Measurements from ENCODE around the gene AHNAK. TPM values are rescaled to one million over a fixed set of nuclear protein-coding genes. Genes with fewer than 3 reads are reported as not detected.

AHNAK gene
- total RNA-seq, 2 experiments from 2014 or later: 180 to 390 TPM

DNA sequence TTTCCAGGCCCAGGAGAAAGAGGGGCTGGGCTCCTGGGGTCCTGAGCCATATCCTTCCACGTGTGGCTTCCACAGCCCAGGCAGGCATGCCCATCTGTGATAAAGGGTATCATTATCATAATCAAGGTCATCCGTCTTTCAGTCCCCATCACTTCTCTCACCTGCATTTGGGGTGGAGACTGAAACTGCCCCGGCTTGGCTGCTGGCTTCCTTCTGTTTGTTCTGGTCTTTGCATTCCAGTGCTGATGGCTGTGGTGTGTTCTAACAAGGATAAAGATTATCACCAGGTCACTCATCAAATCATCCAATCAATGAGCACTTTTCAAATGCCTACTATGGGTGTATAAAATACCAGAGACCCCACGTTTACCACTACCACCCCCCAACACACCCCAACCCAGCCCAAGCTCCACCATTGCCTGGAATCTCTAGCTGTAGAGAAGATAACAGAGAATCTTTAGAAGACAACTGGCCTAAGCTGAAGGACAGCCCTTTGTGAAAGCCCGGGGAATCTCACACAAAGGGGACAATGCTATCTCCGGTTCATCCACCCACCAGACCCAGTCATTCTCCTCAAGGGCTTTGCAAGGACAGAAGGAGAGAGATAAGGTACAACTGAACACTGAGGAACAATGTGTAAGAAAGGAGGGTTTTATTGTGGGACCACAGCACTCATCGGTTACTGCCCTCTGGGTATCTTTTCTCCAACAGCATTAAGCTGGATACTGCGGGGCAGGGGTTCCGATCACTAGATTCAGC, 54.9 kb downstream of the AHNAK start:
- CTCF ChIA-PET: no interaction called here
- Mint-ChIP-seq H3K36me3 (no peaks in the 10 kb centered on the region), H3K27ac (no peak overlapping the region), H3K4me1 (peaks cover 6% of the 10 kb centered on the region), H3K9me3 (ENCODE audit: low read depth) (no peaks in the 10 kb centered on the region), H3K27me3 (no peaks in the 10 kb centered on the region), H3K4me3 (no peak overlapping the region)
- no peak for ATAC-seq
- DNase-seq: no peak

DNA sequence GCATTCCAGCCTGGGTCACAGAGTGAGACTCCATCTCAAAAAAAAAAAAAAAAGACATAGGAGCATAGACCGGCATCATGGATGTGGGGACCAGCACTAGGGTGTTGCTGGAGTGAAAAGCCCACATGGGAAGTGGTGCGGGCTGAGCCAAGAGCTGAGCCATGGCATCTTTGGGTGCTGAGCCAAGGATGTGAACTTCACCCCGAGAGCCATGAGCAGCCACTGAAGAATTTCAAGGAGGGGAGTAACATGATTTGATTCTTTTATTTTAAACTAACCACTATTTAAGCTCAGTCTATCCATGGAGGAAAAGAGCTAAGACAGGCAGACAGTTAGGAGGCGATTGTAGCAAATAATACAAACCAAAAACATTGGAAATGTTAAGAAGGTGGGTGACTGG, 57.4 kb downstream of the AHNAK start:
- DNase-seq: no peak
- no peaks in the 10 kb centered on the region for H3K27me3 Mint-ChIP-seq
- no peak overlapping the region for H3K4me3 Mint-ChIP-seq
- H3K4me1 Mint-ChIP-seq: peaks cover 6% of the 10 kb centered on the region
- H3K9me3 Mint-ChIP-seq (ENCODE audit: low read depth): no peaks in the 10 kb centered on the region
- ATAC-seq: no peak
- H3K27ac Mint-ChIP-seq: no peak overlapping the region
- CTCF ChIA-PET: interaction anchor here (1.6 kb wide), 1 partner anchor 53 kb away, joined by 4 read pairs; no protein-coding TSS in a partner anchor
- no peaks in the 10 kb centered on the region for H3K36me3 Mint-ChIP-seq

DNA sequence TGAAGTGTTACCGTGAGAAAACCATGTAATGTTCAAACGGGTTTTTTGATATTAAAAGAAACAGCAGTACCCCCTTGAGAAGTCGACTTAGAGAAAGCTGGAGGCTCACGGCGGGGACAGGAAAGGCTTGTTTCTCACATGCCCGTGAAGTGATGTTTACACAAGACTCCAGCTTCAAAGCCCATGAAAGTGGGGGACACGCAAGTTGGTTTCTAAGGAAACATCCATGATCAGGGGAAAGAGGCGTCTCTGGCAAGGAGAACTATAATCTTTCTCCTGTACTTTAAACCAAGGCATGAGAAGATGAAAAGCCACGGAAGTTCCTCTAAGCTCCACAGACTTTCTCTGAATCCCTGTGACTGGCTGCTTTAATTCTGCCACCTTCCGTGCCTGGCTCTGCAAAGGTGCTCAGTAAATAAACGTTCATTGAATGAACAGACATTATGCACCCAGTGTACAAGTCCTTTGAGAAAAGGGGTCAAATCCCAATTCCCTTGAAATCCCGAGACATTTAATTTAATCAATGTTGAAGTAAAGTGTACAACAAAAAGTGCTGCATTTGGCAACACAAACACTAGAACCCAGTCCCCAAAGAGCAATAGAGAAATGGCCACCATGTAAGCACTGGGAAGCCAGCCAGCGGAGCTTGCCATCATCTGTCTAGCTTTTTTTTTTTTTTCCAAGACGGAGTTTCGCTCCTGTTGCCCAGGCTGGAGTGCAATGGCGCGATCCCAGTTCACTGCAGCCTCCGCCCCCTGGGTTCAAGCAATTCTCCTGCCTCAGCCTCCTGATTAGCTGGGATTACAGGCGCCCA, 58.7 kb downstream of the AHNAK start:
- Mint-ChIP-seq H3K27me3 (no peaks in the 10 kb centered on the region), H3K4me3 (no peak overlapping the region), H3K27ac (no peak overlapping the region), H3K4me1 (peaks cover 6% of the 10 kb centered on the region), H3K9me3 (ENCODE audit: low read depth) (no peaks in the 10 kb centered on the region), H3K36me3 (no peaks in the 10 kb centered on the region)
- no peak for DNase-seq
- no peak for ATAC-seq
- CTCF ChIA-PET: interaction anchor here (1.6 to 1.8 kb wide), 3 partner anchors 54 to 63 kb away, joined by 4 to 6 read pairs (median 6); no protein-coding TSS in a partner anchor

DNA sequence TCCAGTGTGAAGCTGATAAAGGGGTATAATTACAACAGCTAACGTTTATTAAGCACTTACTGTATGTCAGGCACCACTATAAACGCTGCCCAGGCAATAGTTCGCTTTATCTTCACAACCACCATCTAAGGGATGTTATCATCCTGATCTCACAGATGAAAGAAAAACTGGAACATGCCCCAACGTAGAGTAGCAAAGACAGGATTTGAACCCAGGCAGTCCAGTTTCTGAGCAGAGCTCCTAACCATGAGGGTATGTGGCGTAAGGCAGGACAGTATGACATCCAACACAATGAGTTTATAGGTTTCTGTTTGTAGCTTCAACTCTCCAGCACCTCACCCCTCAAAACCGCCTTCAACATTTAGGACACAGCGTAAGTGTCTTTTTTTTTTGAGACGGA, 59.5 kb downstream of the AHNAK start:
- H3K27ac Mint-ChIP-seq: no peak overlapping the region
- H3K4me3 Mint-ChIP-seq: no peak overlapping the region
- peaks cover 6% of the 10 kb centered on the region for H3K4me1 Mint-ChIP-seq
- no peaks in the 10 kb centered on the region for H3K9me3 Mint-ChIP-seq (ENCODE audit: low read depth)
- H3K27me3 Mint-ChIP-seq: no peaks in the 10 kb centered on the region
- no peak for DNase-seq
- CTCF ChIA-PET: interaction anchor here (1.0 to 1.8 kb wide), 4 partner anchors 23 to 92 kb away, joined by 3 to 6 read pairs (median 4); no protein-coding TSS in a partner anchor
- H3K36me3 Mint-ChIP-seq: no peaks in the 10 kb centered on the region
- ATAC-seq: no peak

DNA sequence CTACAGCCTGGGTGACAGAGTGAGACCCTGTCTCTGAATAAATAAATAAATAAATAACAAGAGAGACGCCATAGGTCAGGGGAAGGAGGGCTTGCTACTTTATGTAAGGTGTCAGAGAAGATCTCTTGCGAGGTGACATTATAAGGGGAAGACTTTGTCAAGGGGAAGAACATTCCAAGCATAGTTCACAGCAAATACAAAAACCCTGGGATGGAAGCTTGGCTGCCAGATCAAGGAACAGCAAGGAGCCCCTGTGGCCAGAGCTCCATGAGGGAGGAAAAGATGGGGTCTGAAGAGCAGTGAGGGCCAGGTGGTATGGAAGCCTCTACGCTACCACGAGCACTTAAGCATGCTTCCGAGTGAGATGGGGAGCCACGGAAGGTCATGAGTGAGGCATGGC, 62.3 kb downstream of the AHNAK start:
- ATAC-seq (no peak), DNase-seq (no peak)
- Mint-ChIP-seq H3K36me3 (no peaks in the 10 kb centered on the region), H3K27ac (no peak overlapping the region), H3K27me3 (no peaks in the 10 kb centered on the region), H3K9me3 (ENCODE audit: low read depth) (no peaks in the 10 kb centered on the region), H3K4me1 (peaks cover 6% of the 10 kb centered on the region), H3K4me3 (no peak overlapping the region)
- CTCF ChIA-PET: interaction anchor here (1.2 kb wide), 1 partner anchor 60 kb away, joined by 3 read pairs; no protein-coding TSS in a partner anchor

DNA sequence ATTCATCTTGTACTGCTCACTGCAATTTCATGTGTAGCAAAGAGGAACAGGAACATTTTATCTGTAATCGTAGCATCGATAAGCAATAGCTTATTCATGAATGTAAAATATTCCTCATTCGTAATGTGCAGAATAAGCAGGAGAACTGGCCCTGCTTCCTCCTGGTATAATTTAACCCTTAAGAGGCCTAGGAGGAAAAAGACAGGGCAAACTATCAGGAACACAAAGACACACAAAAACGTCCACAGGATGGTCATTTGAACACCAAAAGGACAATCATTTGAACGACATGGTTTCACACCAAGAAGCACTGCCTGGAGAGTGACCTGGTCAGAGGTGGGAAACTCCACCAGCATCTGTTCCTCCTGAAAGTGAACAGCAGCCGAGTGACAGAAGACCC, 63.9 kb downstream of the AHNAK start:
- Mint-ChIP-seq H3K27ac (no peak overlapping the region), H3K36me3 (no peaks in the 10 kb centered on the region), H3K9me3 (ENCODE audit: low read depth) (no peaks in the 10 kb centered on the region), H3K4me3 (no peak overlapping the region), H3K27me3 (no peaks in the 10 kb centered on the region), H3K4me1 (peaks cover 4% of the 10 kb centered on the region)
- ATAC-seq: no peak
- no peak for DNase-seq
- CTCF ChIA-PET: no interaction called here

DNA sequence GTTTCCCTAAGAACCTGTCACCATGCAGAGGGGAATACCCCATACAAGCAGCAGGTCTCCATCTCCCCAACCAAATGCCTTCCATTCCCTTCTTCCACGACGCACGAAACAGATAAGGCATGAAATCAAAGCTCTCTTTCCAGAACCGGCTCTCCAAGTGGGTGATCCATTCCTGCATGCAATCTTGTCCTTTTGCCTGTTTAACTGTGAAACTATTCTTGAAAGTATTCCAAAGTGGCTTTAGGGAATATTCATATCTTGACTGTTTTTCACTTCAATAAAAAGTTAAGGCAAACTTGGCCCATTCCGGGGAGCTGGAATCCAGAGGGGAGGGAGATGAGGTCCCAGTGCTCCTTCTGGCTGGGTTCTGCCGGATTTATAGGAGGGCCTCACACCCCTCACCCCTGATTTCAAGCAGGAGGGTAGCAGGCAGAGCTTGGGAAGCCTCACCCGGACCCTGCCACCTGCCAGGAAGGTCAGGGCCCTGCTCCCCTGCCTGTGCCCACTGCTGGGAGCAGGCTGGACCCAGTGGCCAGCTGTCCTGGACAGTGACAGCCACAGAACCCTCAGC, 66.9 kb downstream of the AHNAK start:
- CTCF ChIA-PET: interaction anchor here (1.2 kb wide), 1 partner anchor 55 kb away, joined by 3 read pairs; no protein-coding TSS in a partner anchor

DNA sequence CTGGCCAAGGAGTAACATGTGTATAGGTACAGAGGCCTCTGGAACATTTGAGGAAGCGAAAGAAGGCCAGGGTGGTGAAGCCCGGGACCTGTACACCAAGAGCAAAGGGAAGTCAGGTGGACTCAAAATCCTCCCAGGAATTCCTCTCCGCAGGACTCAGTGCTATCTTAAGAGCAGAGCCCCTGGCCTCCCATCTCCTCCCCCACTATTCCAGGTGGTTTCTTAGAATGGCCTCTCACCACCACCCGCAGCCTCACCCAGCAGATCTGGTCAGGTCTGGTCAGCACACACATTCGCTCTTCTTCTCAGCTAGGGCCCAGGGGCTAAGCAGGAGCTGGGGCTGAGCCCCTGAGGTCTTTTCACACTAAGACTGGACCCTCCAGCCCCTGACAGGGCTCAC, 68.7 kb downstream of the AHNAK start:
- CTCF ChIA-PET: no interaction called here
- no peak overlapping the region for H3K27ac Mint-ChIP-seq
- DNase-seq (no peak), ATAC-seq (no peak)
- H3K4me3 Mint-ChIP-seq: no peak overlapping the region
- no peaks in the 10 kb centered on the region for H3K36me3 Mint-ChIP-seq
- no peaks in the 10 kb centered on the region for H3K4me1 Mint-ChIP-seq
- no peaks in the 10 kb centered on the region for H3K27me3 Mint-ChIP-seq
- no peaks in the 10 kb centered on the region for H3K9me3 Mint-ChIP-seq (ENCODE audit: low read depth)

More for the DNA sequence above, 66.9 kb downstream of the AHNAK start:
- Mint-ChIP-seq H3K4me1 (no peaks in the 10 kb centered on the region), H3K36me3 (no peaks in the 10 kb centered on the region), H3K27ac (no peak overlapping the region), H3K4me3 (no peak overlapping the region), H3K27me3 (no peaks in the 10 kb centered on the region), H3K9me3 (ENCODE audit: low read depth) (no peaks in the 10 kb centered on the region)
- DNase-seq (no peak), ATAC-seq (no peak)

DNA sequence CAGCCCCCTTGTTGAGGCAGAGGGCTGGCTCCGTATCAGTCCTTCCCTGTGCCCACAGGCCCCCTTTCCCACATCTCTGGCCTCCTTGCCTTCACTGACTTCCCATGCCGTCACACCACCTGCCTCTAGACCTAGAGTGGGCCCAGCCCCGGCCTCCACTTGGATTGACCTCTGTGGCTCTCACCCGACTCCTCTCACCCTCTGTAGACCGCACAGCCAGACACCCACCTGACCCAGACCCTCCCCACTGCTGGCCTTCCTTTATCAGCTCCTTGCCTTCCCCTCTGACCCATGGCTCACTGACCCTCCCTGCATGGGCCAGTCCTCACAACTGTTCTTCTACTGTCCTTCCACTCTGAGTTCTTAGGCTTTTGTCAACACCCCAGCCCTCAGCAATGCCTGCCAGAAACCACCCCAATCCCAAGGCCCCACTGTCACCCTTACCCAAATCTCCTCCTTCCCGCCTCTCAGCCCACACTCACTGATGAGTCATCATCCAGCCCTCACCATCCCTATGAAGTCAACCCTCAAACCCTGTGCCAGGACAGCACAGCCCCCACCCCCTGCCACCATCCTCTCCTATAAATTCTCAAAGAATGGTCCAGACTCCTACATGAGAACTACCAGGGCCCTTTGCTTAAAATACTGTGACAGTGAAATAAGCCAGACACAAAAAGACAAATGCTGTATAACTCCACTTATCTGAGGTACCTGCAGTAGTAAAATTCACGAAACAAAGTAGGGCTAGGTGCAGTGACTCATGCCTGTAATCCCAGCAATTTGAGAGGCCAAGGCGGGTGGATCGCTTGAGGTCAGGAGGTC, 74.3 kb downstream of the AHNAK start:
- CTCF ChIA-PET: no interaction called here
- DNase-seq: no peak
- Mint-ChIP-seq H3K27ac (no peak overlapping the region), H3K36me3 (no peaks in the 10 kb centered on the region), H3K27me3 (no peaks in the 10 kb centered on the region), H3K9me3 (ENCODE audit: low read depth) (no peaks in the 10 kb centered on the region), H3K4me1 (peaks cover 6% of the 10 kb centered on the region), H3K4me3 (no peak overlapping the region)
- no peak for ATAC-seq

DNA sequence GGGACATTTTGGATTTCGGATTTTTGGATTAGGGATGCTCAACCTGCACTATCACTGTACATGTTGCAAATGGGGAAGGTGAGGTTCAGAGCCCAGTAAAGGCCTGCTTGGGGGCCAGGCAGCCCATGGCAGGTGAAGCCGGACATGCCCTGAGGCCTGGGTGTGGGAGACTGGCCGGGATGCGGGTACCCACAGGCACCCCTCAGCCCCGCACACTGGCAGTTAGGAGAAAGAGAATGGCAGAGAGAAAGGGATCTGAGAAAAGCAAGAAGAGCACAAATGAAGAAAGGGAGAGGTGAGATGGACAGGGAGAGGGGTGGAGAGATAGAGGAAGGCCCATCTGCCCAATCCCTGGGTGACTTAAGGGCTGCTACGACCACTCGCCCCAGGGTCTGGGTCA, 75.0 kb downstream of the AHNAK start:
- Mint-ChIP-seq H3K4me1 (peaks cover 6% of the 10 kb centered on the region), H3K9me3 (ENCODE audit: low read depth) (no peaks in the 10 kb centered on the region), H3K4me3 (no peak overlapping the region), H3K27me3 (no peaks in the 10 kb centered on the region), H3K36me3 (no peaks in the 10 kb centered on the region), H3K27ac (no peak overlapping the region)
- CTCF ChIA-PET: no interaction called here
- no peak for ATAC-seq
- no peak for DNase-seq

DNA sequence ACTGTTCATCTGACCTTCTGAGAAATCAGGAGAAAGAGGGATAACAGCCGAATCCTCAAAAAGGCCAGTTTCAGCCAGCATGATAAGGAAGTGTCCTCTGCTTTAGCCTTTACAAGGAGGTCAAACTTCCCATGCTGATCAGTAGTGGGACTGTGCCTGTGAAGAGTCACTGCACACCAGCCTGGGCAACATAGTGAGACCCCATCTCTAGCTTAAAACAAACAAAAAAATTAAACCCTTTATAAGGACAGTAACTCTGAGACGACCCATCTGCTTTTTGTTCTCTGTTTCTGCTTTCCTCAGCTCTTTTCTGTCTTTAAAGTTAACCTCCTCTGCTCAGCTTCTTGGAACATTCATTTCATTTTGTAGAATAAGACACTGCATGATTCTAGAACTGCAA, 78.0 kb downstream of the AHNAK start:
- H3K27me3 Mint-ChIP-seq: no peaks in the 10 kb centered on the region
- H3K4me3 Mint-ChIP-seq: no peak overlapping the region
- ATAC-seq (no peak), DNase-seq (no peak)
- H3K36me3 Mint-ChIP-seq: no peaks in the 10 kb centered on the region
- H3K9me3 Mint-ChIP-seq (ENCODE audit: low read depth): no peaks in the 10 kb centered on the region
- no peak overlapping the region for H3K27ac Mint-ChIP-seq
- H3K4me1 Mint-ChIP-seq: peaks cover 8% of the 10 kb centered on the region
- CTCF ChIA-PET: interaction anchor here (0.8 to 4.1 kb wide), 2 partner anchors 10 to 44 kb away, joined by 3 to 15 read pairs; no protein-coding TSS in a partner anchor

DNA sequence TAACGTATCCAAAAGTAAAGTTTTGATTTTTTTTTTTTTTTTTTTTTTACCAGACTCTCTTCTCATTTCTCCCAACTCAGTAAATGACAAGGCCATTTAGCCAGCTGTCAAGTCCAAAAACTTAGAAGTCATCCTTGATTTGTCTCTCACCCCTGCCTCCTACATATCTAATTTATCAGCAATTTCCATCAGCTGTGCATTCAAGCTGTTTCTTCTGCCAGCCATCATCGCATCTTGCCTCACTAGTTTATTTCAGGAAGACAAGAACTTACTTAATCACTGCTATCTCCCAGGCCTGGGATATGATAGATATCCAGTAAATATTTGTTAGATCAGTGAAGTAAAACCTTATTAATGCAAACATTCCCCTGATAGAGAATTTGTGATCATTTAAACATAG, 80.2 kb downstream of the AHNAK start:
- Mint-ChIP-seq H3K27me3 (no peaks in the 10 kb centered on the region), H3K9me3 (ENCODE audit: low read depth) (no peaks in the 10 kb centered on the region), H3K4me3 (no peak overlapping the region), H3K27ac (no peak overlapping the region), H3K4me1 (peaks cover 12% of the 10 kb centered on the region), H3K36me3 (no peaks in the 10 kb centered on the region)
- DNase-seq (no peak), ATAC-seq (no peak)
- CTCF ChIA-PET: interaction anchor here (0.6 kb wide), 1 partner anchor 72 kb away, joined by 3 read pairs; no protein-coding TSS in a partner anchor

DNA sequence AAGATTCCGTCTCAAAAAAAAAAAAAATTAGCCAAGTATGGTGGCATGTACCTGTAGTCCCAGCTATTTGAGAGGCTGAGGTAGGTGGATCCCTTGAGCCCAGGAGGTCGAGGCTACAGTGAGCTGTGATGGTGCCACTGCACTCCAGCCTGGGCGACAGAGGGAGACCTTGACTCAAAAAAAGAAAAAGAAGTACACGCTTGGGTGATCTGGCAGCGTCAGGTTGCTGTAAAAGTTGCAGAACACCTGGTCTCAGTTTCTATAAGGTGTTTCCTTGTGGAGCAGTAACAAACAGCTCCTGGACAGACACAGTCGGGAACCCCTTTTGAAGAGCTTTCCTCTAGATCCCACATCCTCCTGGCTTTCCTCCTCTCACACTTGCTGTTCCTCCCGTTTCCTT, 82.0 kb downstream of the AHNAK start:
- Mint-ChIP-seq H3K27ac (no peak overlapping the region), H3K4me3 (no peak overlapping the region), H3K36me3 (no peaks in the 10 kb centered on the region), H3K9me3 (ENCODE audit: low read depth) (no peaks in the 10 kb centered on the region), H3K27me3 (no peaks in the 10 kb centered on the region), H3K4me1 (peaks cover 12% of the 10 kb centered on the region)
- CTCF ChIA-PET: interaction anchor here (0.8 to 1.7 kb wide), 2 partner anchors 22 to 40 kb away, joined by 3 to 6 read pairs; no protein-coding TSS in a partner anchor
- no peak for ATAC-seq
- no peak for DNase-seq

Data from activated CD8-positive, alpha-beta memory T cell treated with anti-CD3 and anti-CD28 coated beads, Interleukin-2, amount 10 ng/mL, durations not matched to agents 7 days and 5 days (primary cell).